Fibroblast of peridontal ligament (primary cell): ENCODE data around the gene USF3.

Experiments
- DNase-seq: peaks from one replicate; pipeline ENCODE4 v3.0.0-alpha.2; 2010; ENCODE audit errors: extremely low read depth

The USF3 gene

GRCh38 chr3:113695786-113696645, at the start of gene USF3:
USF3 (minus strand) TSS chr3:113696642; CDS start chr3:113674878, 21,764 bp downstream.
- DNase-seq = peak; percentile 38

GRCh38 chr3:113745756-113746547, 49.5 kb upstream of the USF3 start, which contains the start of gene NAA50:
NAA50 (minus strand) TSS chr3:113746249; CDS start chr3:113745949, 300 bp downstream.
- DNase-seq = peak; percentile 94

- peak; percentile 94 for DNase-seq
These were observed 48.7 kb upstream of the USF3 start for GRCh38 chr3:113744941-113745755.

- DNase-seq = no peak
These were observed 46.7 kb upstream of the USF3 start for GRCh38 chr3:113743006-113743630.

GRCh38 chr3:113741620-113742019, 45.2 kb upstream of the USF3 start:
- no peak for DNase-seq

- no peak for DNase-seq
These were observed 44.6 kb upstream of the USF3 start for GRCh38 chr3:113741086-113741485.

GRCh38 chr3:113736548-113737089, 40.2 kb upstream of the USF3 start:
- DNase-seq = peak; percentile 89

- no peak for DNase-seq
These were observed 35.3 kb upstream of the USF3 start for GRCh38 chr3:113731694-113732093.

- DNase-seq = no peak
These were observed 34.1 kb upstream of the USF3 start for GRCh38 chr3:113730550-113730949.

- no peak for DNase-seq
These were observed 32.2 kb upstream of the USF3 start for GRCh38 chr3:113728661-113729060.

GRCh38 chr3:113721636-113722035, 25.2 kb upstream of the USF3 start:
- DNase-seq = no peak

GRCh38 chr3:113719758-113720157, 23.3 kb upstream of the USF3 start:
- no peak for DNase-seq

GRCh38 chr3:113719294-113719693, 22.9 kb upstream of the USF3 start:
- DNase-seq = no peak

- DNase-seq = no peak
These were observed 21.4 kb upstream of the USF3 start for GRCh38 chr3:113717818-113718217.

- no peak for DNase-seq
These were observed 20.9 kb upstream of the USF3 start for GRCh38 chr3:113717308-113717707.

- DNase-seq = peak; percentile 50
These were observed 18.3 kb upstream of the USF3 start for GRCh38 chr3:113714702-113715101.

GRCh38 chr3:113712129-113712528, 15.7 kb upstream of the USF3 start:
- no peak for DNase-seq

- no peak for DNase-seq
These were observed 11.4 kb upstream of the USF3 start for GRCh38 chr3:113707835-113708234.

GRCh38 chr3:113698956-113699355, 2.5 kb upstream of the USF3 start:
- DNase-seq = no peak

GRCh38 chr3:113698213-113698742, 1.8 kb upstream of the USF3 start:
- no peak for DNase-seq
